IMR-90 (cell line): ENCODE data around the gene COL2A1. TPM values are rescaled to one million over a fixed set of nuclear protein-coding genes. Genes with fewer than 3 reads are reported as not detected.

Source experiments
- ATAC-seq: fragments of 200-7000 bp; cut with Tn5 transposase; 2 replicates; pipeline ENCODE4 v1.9.1; 2020; ENCODE audit warnings: low read depth, mild to moderate bottlenecking, moderate library complexity
- BruUV-seq: library from RNA; stranded (reverse); fragments of 400-500 nt; replicated peaks from 2 replicates; lab custom pipeline; 2021; lab: Mats Ljungman, UMichigan
- CTCF ChIA-PET: fragments of 300-600 bp; formaldehyde crosslinking; extraction: SDS; loops from one replicate; lab custom pipeline; 2021; ENCODE audit warnings: antibody characterized with exemption; lab: Yijun Ruan, JAX
- POLR2A ChIA-PET: fragments of 300-600 bp; sonication (Branson Sonifier 250); formaldehyde crosslinking; loops from one replicate; lab custom pipeline; 2022; ENCODE audit warnings: antibody characterized with exemption; ENCODE audit not compliant: unreplicated experiment; lab: Charles Lee
- DNase-seq: peaks from one replicate; pipeline ENCODE4 v3.0.0; 2013
- H2AFZ ChIP-seq: replicated peaks from 2 replicates; pipeline ENCODE3; 2013; ENCODE audit warnings: low read length, mild to moderate bottlenecking; ENCODE audit not compliant: poor library complexity
- H2AK5ac ChIP-seq: 2 replicates; pipeline ENCODE4 v1.6.1; 2013; ENCODE audit warnings: low read depth, low read length, inconsistent platforms
- H2AK9ac ChIP-seq: replicated peaks from 2 replicates; pipeline ENCODE3; 2013; ENCODE audit warnings: mild to moderate bottlenecking, low read depth, low read length, moderate library complexity; ENCODE audit not compliant: poor library complexity
- H2BK120ac ChIP-seq: 2 replicates; pipeline ENCODE4 v1.6.1; 2013; ENCODE audit warnings: low read depth, low read length, inconsistent platforms
- H2BK15ac ChIP-seq: 3 replicates; pipeline ENCODE4 v1.6.1; 2013; ENCODE audit warnings: low read depth, low read length, inconsistent platforms
- H2BK20ac ChIP-seq: 2 replicates; pipeline ENCODE4 v1.6.1; 2013; ENCODE audit warnings: low read depth, mild to moderate bottlenecking, inconsistent platforms, low read length, moderate library complexity
- H2BK5ac ChIP-seq: 2 replicates; pipeline ENCODE4 v1.6.1; 2013; ENCODE audit warnings: mild to moderate bottlenecking, low read depth, low read length, inconsistent platforms; ENCODE audit not compliant: poor library complexity, severe bottlenecking
- H3K14ac ChIP-seq: replicated peaks from 2 replicates; pipeline ENCODE4 v1.6.1; 2013; ENCODE audit warnings: low read depth, low read length, inconsistent platforms
- H3K18ac ChIP-seq: 2 replicates; pipeline ENCODE4 v1.6.1; 2013; ENCODE audit warnings: low read depth, low read length, control low read depth
- H3K23ac ChIP-seq: 2 replicates; pipeline ENCODE4 v1.6.1; 2013; ENCODE audit warnings: low read depth, low read length, inconsistent platforms
- H3K27ac ChIP-seq: 2 replicates; pipeline ENCODE4 v1.5.1; 2013; ENCODE audit warnings: mild to moderate bottlenecking, control low read depth, low read length; ENCODE audit not compliant: insufficient read depth
- H3K27me3 ChIP-seq: 2 replicates; pipeline ENCODE4 v1.6.1; 2013; ENCODE audit warnings: low read length; ENCODE audit not compliant: control insufficient read depth, insufficient read depth
- H3K36me3 ChIP-seq: 2 replicates; pipeline ENCODE4 v1.6.1; 2013; ENCODE audit warnings: low read length, mixed read lengths; ENCODE audit not compliant: control insufficient read depth, insufficient read depth
- H3K4ac ChIP-seq: 2 replicates; pipeline ENCODE4 v1.6.1; 2013; ENCODE audit warnings: low read depth, low read length, inconsistent platforms
- H3K4me1 ChIP-seq: 2 replicates; pipeline ENCODE4 v1.6.1; 2013; ENCODE audit warnings: low read length, mixed read lengths; ENCODE audit not compliant: control insufficient read depth, insufficient read depth
- H3K4me2 ChIP-seq: 2 replicates; pipeline ENCODE4 v1.6.1; 2013; ENCODE audit warnings: low read depth, mild to moderate bottlenecking, control low read depth, low read length, moderate library complexity
- H3K4me3 ChIP-seq: 2 replicates; pipeline ENCODE4 v1.5.1; 2013; ENCODE audit warnings: low read depth, mild to moderate bottlenecking, control low read depth, low read length, moderate library complexity; ENCODE audit not compliant: insufficient read depth
- H3K56ac ChIP-seq: 2 replicates; pipeline ENCODE4 v1.6.1; 2013; ENCODE audit warnings: low read length, inconsistent platforms; ENCODE audit not compliant: insufficient read depth; ENCODE audit errors: extremely low read depth
- H3K79me1 ChIP-seq, 2 experiments: 2 replicates each; pipeline ENCODE4 v1.6.1; 2013; ENCODE audit warnings: low read length in 2 of 2, inconsistent platforms in 1 of 2, low read depth in 1 of 2
- H3K9ac ChIP-seq: 2 replicates; pipeline ENCODE4 v1.6.1; 2013; ENCODE audit warnings: low read depth, low read length, control low read depth
- H3K9me1 ChIP-seq: 2 replicates; pipeline ENCODE4 v1.6.1; 2013; ENCODE audit warnings: low read length, inconsistent platforms; ENCODE audit not compliant: insufficient read depth
- H3K9me3 ChIP-seq: 2 replicates; pipeline ENCODE4 v1.6.1; 2013; ENCODE audit warnings: low read length; ENCODE audit not compliant: control insufficient read depth, insufficient read depth
- H4K20me1 ChIP-seq: 2 replicates; pipeline ENCODE4 v1.6.1; 2013; ENCODE audit warnings: low read length, inconsistent platforms; ENCODE audit not compliant: insufficient read depth
- H4K5ac ChIP-seq: 2 replicates; pipeline ENCODE4 v1.6.1; 2013; ENCODE audit warnings: mild to moderate bottlenecking, low read depth, low read length, control low read depth
- H4K8ac ChIP-seq, 2 experiments: 2 replicates each; pipeline ENCODE4 v1.6.1; 2013; ENCODE audit warnings: low read depth in 2 of 2, low read length in 2 of 2, control low read depth in 1 of 2, inconsistent platforms in 1 of 2
- H4K91ac ChIP-seq: 2 replicates; pipeline ENCODE4 v1.6.1; 2013; ENCODE audit warnings: low read depth, low read length, inconsistent platforms; ENCODE audit not compliant: insufficient read depth
- CEBPB ChIP-seq: IDR thresholded peaks from 2 replicates; pipeline ENCODE4 v1.6.1; 2012; ENCODE audit warnings: low read depth, low read length, improper control_type of control experiment
- MAFK ChIP-seq: IDR thresholded peaks from 2 replicates; pipeline ENCODE4 v1.6.1; 2012; ENCODE audit warnings: low read depth, low read length, improper control_type of control experiment
- WGBS, 2 experiments: methylation state at CpG; one replicate each; pipeline versions ENCODE4 v1.1.5 to v1.1.7; 2013; ENCODE audit warnings: missing lambda C conversion rate in 2 of 2; ENCODE audit not compliant: insufficient read length in 1 of 2; ENCODE audit errors: extremely low coverage in 2 of 2; 5-methylcytosine and 5-hydroxymethylcytosine counted together
- dilution Hi-C: fragments of 300-500 bp; cut with HindIII; formaldehyde crosslinking; loops from one replicate; pipeline ENCODE4 v1.14.3; 2018; ENCODE audit warnings: low sequenced_read_pairs; ENCODE audit not compliant: unreplicated experiment
- in situ Hi-C: fragments of 300-500 bp; cut with MboI; formaldehyde crosslinking; loops from 3 replicates; pipeline ENCODE4 v1.14.3; 2019; ENCODE audit warnings: low sequenced_read_pairs, inconsistent platforms, mixed read lengths
- intact Hi-C: fragments of 100-400 bp; cut with micrococcal nuclease; formaldehyde crosslinking; loops from 2 replicates; pipeline ENCODE4 v1.10.0; 2022
- polyA plus RNA-seq, 3 experiments: library from polyadenylated mRNA; depleted of rRNA; stranded (reverse); fragments of >200 nt; gene quantifications; 2 replicates each; pipeline ENCODE4 v1.2.3, GENCODE V29; 2012; ENCODE audit warnings: low replicate concordance in 1 of 3
- total RNA-seq: library from RNA; depleted of rRNA; stranded (reverse); fragments of >200 nt; gene quantifications from 2 replicates; pipeline ENCODE4 v1.2.3, GENCODE V29; 2012

The COL2A1 gene
- total and polyA plus RNA-seq, 2 of the 4 experiments (the other 2 are of a cell fraction) = 0.05 TPM; not detected in 1

- H3K23ac ChIP-seq = no peak overlapping the region
- H3K4me3 ChIP-seq = no peak overlapping the region
- no peak overlapping the region for H2AK5ac ChIP-seq
- intact Hi-C loops (loop anchor here (5.0 kb wide), 2 partner anchors 43 to 93 kb away; partner anchors contain the start of gene VDR), in situ Hi-C loops (no loop called here), dilution Hi-C loops (no loop called here)
- no peak overlapping the region for H2AFZ ChIP-seq
- no peak overlapping the region for H2BK15ac ChIP-seq
- H3K4ac ChIP-seq = no peak overlapping the region
- H3K9me3 ChIP-seq = no peaks in the 10 kb centered on the region
- H3K9ac ChIP-seq = no peak overlapping the region
- H3K36me3 ChIP-seq = no peaks in the 10 kb centered on the region
- peaks cover 14% of the 10 kb centered on the region for H3K27me3 ChIP-seq
- POLR2A ChIA-PET = no interaction called here
- peaks cover 2% of the 10 kb centered on the region; the same call in 1 of the 2 replicates for H3K9me1 ChIP-seq
- H4K8ac ChIP-seq = no peak overlapping the region
- no CpG with 5 or more reads among the region's 1 CpG for WGBS, 2 experiments
- no peak overlapping the region for H4K91ac ChIP-seq
- no peak overlapping the region for H4K5ac ChIP-seq
- no peak overlapping the region for H3K14ac ChIP-seq
- CTCF ChIA-PET = no interaction called here
- H2BK120ac ChIP-seq = no peak overlapping the region
- TF ChIP-seq CEBPB (peak; percentile 6; the same call in 1 of the 2 replicates), MAFK (no peak)
- no peak overlapping the region for H2BK20ac ChIP-seq
- H3K18ac ChIP-seq = no peak overlapping the region
- H3K79me1 ChIP-seq = no peaks in the 10 kb centered on the region
- no peaks in the 10 kb centered on the region; the same call in 1 of the 2 replicates for H4K20me1 ChIP-seq
- H3K27ac ChIP-seq = no peak overlapping the region
- H2AK9ac ChIP-seq = no peak overlapping the region
- DNase-seq (no peak), ATAC-seq (no peak)
- no peak overlapping the region for H2BK5ac ChIP-seq
- BruUV-seq = no TSS peak
- peaks cover 12% of the 10 kb centered on the region for H3K4me1 ChIP-seq
- H3K56ac ChIP-seq = no peak overlapping the region
- H3K4me2 ChIP-seq = no peak overlapping the region
Measured at GRCh38 chr12:47945341-47945728, 58.9 kb downstream of the COL2A1 start.
